Stimulated activated CD4-positive, alpha-beta T cell treated with anti-CD3 and anti-CD28 coated beads, TNF-alpha, amount 100 ng/mL, for 48 hours (primary cell): Measurements from ENCODE around the gene TLK1.
A peak's percentile ranks its signal among the peaks of the same experiment; 100 is the strongest.
"Not testable (repeated sequence)": the region's sequence is repeated elsewhere in the genome, so short reads cannot be mapped to it uniquely, and the experiment has no call there.

Experiments
- DNase-seq, 3 donors: peaks; one replicate each; pipeline ENCODE4 v3.0.0-alpha.2; 2020; ENCODE audit warnings: low read depth in 3 of 3

Gene TLK1

GRCh38 chr2:171084128-171084527 lies 76.6 kb downstream of the TLK1 start:
- no peak for DNase-seq

DNA sequence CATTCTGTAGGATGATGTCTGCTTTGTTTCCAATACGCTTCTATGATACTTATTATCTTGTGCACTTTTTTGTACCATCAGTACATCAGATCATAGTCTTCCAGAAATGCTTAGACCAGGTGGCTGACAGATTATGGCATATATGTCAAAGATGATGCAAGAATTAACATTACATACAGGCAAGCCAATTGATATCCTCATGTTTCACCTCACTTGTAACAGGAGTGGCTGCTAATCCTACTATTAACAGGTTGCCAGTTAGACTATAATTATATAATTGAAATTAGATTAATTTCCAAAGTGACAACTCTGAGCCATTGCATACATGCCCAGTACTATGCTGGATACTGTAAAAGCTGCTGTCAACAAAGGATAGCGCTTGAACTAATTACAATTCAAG lies 77.2 kb downstream of the TLK1 start:
- no peak for DNase-seq

GRCh38 chr2:171081649-171082111 lies 79.0 kb downstream of the TLK1 start:
- DNase-seq: peak in 1 of 3 donors; percentile 8

DNA sequence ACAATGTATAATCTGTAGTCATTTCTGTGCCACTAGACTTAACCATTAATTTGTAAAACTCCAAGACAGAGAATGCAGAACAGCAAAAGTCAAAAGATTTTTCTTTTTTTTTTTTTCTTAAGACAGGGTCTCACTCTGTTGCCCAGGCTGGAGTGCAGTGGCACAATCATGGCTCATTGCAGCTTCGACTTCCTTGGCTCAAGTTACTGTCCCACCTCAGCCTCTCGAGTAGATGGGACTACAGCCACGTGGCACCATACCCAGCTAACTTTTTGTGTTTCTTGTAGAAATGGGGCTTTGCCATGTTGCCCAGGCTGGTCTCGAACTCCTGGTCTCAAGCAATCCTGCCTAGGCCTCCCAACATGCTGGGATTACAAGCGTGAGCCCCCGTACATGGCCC lies 80.1 kb downstream of the TLK1 start:
- no peak for DNase-seq

- DNase-seq: not testable (repeated sequence)
Observed at GRCh38 chr2:171076422-171076821, 84.3 kb downstream of the TLK1 start.

DNA sequence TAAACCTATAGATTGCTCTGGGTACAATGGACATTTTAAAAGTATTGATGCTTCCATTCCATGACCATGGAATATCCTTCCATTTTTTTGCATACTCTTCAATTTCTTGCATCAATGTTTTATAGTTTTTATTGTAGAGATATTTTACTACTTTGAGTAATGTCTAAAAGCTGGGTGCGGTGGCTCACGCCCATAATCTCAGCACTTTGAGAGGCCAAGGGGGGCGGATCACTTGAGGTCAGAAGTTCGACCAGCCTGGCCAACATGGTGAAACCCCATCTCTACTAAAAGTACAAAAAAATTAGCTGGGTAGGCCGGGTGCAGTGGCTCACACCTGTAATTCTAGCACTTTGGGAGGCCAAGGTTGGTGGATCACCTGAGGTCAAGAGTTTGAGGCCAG lies 88.5 kb downstream of the TLK1 start:
- no peak for DNase-seq

DNA sequence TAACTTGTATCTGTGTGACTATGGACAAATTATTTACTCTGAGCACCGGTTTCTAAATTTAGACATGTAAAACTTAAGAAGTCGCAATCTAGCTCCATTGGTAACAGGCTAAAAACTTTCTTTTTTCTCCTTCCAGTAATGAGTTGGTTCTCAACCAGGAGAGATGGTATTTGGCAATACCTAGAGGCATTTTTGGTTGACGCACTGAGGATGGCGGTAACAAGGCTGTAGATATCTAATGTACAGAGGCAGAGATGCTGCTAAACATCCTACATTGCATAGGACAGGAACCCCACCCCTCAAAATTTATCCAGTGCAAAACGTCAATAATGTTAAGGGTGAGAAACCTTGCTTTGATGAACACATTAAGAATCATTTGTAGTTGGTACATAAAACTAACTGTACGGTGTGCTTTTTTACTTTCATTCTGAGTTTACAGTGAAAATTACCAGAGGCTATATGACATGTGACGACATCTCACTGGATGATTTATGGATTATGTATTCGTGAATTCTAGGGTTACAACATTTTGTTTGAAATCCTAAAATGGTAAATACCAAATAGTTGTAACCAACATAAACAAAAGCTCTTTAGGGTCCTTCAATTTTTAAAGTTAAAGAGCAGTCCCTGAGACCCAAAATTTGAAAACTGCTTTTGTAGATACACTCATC lies 91.3 kb downstream of the TLK1 start:
- no peak for DNase-seq

- DNase-seq: no peak
Observed at GRCh38 chr2:171066110-171066509, 94.6 kb downstream of the TLK1 start.

DNA sequence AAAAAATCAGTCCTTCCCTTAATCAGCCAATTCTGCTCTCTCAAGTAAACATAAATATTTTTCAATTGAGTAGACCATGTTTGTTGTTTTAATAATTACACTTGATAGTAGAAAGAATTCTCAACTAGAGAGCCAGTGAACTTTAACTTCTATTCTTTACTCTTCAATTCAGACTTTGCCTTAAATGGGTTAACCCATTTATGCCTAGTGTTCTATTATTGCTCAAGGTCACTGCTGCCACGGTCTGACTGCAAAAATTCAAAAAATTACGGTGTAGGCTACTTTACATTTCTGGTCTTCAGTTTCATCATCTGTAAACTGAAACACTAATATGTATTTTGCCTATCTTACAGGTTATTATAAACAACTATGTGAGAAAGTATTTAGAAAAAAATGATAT lies 103.1 kb downstream of the TLK1 start:
- DNase-seq: no peak

DNA sequence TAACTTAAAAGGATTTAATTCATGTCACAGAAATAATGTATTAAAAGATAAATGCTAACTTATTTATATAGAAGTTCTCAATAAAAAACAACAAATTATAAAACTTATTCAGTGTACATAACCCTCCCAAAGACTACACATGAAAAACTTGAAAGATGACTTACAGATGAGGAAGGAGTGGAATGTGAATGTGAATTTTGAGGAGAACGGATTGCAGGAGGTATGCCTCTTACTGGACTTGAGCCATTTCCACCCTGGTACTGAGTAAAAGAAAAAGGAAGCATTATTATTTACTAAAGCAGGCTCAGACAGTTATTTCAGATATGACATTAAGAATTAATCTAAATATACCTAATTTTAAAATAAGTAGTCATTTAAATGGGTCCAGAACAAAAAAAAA lies 104.4 kb downstream of the TLK1 start:
- no peak for DNase-seq

DNA sequence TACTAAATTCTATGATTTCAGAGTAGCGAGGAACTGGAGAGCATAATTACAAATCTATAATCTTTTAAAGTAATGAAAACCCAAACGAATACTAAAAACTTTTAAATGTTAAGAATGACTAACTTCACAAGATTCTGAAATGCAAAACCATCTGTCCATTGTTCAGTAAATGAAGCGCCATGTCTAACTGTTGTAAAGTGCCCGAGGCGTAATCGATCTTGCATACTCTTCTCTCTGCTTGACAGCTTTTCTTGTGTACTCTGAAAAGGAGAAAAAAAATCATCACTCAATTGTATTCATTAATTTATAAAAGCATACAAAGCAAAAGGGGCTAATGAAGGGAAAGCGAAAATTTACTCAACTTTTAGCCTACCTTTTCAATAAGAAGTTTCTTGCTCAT lies 111.0 kb downstream of the TLK1 start:
- DNase-seq: no peak

GRCh38 chr2:171046048-171046560 lies 114.6 kb downstream of the TLK1 start:
- no peak for DNase-seq

DNA sequence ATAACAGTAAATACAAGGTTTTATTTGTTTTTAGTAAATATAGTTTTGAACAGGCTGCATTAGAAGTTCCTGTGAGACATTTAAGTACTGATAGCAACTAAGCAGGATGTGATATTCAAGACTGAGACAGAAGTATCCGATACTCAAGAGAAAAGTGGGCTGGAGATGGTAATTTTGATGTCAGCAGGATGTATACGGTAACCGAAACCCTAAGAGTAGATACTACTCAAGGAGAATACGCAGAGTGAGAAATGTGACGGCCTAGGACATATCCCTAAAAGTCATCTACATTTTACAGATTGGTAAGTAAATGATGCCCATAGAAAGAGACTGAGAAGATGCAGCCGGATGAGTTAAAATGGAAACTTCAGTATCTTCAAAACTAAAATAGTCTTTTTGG lies 116.3 kb downstream of the TLK1 start:
- no peak for DNase-seq

DNA sequence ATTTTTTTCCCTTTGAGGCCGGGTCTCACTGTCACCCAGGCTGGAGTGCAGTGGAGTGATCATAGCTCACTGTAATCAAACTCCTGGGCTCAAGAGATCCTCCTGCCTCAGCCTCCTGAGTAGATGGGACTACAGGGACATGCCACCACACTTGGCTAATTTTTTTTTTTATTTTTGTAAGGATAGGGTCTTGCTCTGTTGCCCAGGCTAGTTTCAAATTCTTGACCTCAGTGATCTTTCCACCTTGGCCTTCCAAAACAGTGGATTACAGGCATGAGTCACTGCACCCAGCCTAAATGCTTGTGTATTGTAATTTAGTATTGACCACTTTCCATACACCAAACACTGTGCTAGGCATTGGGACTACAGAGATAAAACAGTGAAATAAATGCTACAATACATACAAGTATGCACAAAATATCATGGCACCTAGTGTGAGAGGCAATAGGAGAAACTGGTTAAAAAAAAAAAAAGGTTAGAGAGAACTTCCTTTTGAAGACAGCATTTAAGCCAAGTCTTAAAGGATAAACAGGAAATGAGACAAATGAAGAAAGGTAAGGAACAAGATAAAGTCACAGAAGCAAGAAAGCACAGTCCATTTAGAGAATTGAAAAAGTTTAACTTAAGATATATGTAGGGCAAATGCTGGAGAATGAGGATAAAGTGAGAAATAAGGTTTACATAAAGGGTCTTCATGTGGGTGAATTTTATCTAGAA lies 118.3 kb downstream of the TLK1 start:
- no peak for DNase-seq

DNA sequence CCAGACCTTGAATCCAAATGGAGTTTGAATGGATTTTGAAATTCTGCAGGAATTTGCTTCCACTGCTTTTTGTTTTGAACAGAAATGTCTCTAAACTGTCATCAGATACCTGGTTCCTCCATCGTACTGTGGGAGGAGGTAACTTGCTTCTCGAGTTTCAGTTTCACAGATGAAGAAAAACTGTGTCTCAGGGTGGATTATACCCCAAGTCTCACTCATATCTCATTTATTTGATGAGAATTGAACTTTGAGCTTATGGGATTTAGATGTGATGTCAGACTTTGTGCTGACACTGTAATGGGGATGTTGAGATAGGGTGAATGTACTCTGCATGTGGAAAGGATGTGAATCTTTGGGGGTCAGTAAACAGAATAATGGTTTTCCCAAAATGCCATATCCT lies 124.2 kb downstream of the TLK1 start:
- DNase-seq: no peak

DNA sequence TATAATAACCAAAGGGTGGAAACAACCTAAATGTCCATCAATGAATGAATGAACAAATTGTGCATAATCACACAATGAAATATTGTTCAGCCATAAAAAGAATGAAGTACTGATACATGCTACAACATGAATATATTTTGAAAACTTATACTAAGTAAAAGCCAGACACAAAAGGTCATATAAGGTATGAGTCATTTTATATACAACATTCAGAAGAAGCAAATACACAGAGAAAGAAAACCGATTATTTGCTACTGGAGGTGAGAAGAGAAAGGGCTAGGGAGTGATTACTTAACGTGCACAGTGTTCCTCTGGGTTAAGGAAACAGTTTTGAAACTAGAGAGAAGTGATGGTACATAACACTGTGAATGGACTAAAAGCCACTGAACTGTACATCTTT lies 126.4 kb downstream of the TLK1 start:
- DNase-seq: no peak

DNA sequence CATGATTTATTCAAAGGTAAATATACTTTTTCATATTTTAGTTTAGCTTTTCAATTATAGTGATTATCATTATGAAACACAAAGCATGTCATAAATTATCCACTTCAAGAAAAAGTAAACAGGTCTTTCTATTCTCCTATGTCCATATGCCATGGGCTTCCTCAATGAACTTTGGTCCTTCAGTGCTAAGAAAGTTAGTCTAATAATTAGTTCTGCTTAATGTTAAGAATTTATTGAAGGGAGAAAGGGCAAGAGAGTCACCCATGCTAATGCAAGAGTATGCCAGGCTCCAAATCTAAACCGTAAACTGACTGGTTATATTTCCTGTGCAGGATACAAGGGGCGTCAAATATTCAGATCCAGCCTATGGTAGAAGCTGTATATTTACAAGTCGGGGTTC lies 135.5 kb downstream of the TLK1 start:
- DNase-seq: no peak

GRCh38 chr2:171018522-171018921 lies 142.2 kb downstream of the TLK1 start:
- DNase-seq: no peak

- DNase-seq: no peak
Observed at GRCh38 chr2:171016125-171016524, 144.6 kb downstream of the TLK1 start.

- no peak for DNase-seq
Observed at GRCh38 chr2:171013851-171014250, 146.8 kb downstream of the TLK1 start.

DNA sequence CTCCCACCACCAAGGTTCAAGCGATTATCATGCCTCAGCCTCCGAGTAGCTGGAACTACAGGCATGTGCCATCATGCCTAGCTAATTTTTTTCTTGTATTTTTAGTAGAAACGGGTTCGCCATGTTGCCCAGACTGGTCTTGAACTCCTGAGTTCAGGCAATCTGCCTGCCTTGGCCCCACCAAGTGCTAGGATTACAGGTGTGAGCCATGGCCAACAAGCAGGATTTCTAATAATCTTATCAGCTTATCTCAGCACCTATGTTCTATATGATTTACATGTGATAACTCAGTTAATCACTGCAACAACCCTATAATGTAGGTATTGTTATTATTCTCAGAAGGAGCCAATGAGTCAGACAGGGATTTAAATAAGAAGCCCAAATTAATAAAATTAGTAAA lies 151.3 kb downstream of the TLK1 start:
- DNase-seq: no peak

DNA sequence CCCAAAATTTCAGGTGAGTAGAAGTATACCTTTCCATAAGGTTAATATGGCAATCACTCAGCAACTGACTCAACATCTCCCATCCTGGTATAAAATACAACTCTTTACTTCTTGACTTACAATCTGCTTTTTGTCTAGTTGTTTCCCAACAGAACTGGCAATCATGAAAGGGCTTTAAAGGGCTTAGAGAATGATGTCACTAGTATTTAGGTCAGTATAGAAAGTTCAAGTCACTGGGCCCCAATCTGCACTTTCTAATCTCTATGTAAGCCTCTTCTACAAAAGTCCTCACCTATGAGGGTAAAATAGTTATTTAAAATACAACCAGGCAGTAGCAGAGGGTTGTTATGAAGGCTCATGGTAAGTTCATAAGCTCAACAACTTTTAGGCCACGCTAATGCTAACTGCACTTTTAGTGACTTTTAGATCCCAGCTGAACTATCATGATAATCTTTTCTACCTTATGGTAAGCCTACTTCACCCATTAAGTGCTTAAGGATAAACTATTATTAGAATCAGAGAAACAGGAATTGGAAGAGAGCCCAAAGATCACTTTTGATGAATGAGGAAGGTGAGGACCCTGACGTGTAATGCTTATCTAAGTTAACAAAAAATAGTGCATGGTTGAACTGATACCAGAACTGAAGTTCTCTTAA lies 152.0 kb downstream of the TLK1 start:
- no peak for DNase-seq

DNA sequence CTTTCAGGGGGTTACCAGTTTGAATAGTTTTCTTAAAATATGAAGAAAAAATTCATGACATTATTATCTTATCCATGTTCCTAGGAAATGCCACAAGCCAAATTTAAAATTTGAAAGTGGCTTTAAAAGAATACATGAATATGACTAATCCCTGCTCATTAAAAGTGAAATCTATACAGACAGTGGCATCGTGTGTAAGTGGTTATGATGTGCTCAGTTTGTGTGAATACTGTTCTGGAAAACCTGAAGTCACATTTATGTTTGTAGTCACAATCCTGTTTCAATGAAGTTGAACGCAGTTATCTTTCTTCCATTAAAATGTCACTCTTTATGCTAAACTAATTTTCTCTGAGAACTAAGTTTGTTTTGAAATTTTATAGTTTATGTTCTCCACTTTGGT lies 155.9 kb downstream of the TLK1 start:
- no peak for DNase-seq
